Ascending aorta (tissue), 2 donors: ENCODE results near the gene PSMD8. TPM values are rescaled to one million over a fixed set of nuclear protein-coding genes. Genes with fewer than 3 reads are reported as not detected.
A peak's percentile ranks its signal among the peaks of the same experiment; 100 is the strongest.

Experiments
- DNase-seq, 2 donors: peaks; one replicate each; pipeline ENCODE4 v3.0.0-alpha.2; 2019; ENCODE audit warnings: low spot score in 2 of 2
- H3K27ac ChIP-seq, 2 donors: fragments of 200-600 bp; sonication (generic); one replicate each; pipeline ENCODE4 v1.5.1; 2016 to 2017; ENCODE audit warnings: mild to moderate bottlenecking in 1 of 2
- H3K27me3 ChIP-seq: fragments of 200-600 bp; sonication (generic); one replicate; pipeline ENCODE4 v1.5.1; 2017
- H3K36me3 ChIP-seq, 2 donors: fragments of 200-600 bp; sonication (generic); one replicate each; pipeline ENCODE4 v1.5.1; 2016
- H3K4me1 ChIP-seq, 2 donors: fragments of 200-600 bp; sonication (generic); one replicate each; pipeline ENCODE4 v1.5.1; 2016 to 2017; ENCODE audit warnings: mild to moderate bottlenecking in 1 of 2
- H3K4me3 ChIP-seq, 2 donors: fragments of 200-600 bp; sonication (generic); one replicate each; pipeline ENCODE4 v1.5.1; 2016 to 2017; ENCODE audit warnings: mild to moderate bottlenecking in 1 of 2
- H3K9me3 ChIP-seq, 2 donors: fragments of 200-600 bp; sonication (generic); one replicate each; pipeline ENCODE4 v1.5.1; 2016
- CTCF ChIP-seq, 3 experiments: fragments of 200-600 bp in 2 of 3; fragments of 450-650 bp in 1 of 3; sonication (generic) in 2 of 3; IDR thresholded peaks; one replicate each; pipeline ENCODE4 v1.5.1; 2016 to 2019; ENCODE audit warnings: antibody characterized with exemption in 3 of 3, mild to moderate bottlenecking in 1 of 3, moderate library complexity in 1 of 3
- intact Hi-C: fragments of 100-400 bp; cut with DNase I; formaldehyde crosslinking; loops from one replicate; pipeline ENCODE4 v1.15.1; 2023
- total RNA-seq: library from RNA; depleted of rRNA; stranded (reverse); fragments of >200 nt; gene quantifications from one replicate; pipeline ENCODE4 v1.1.0, GENCODE V29; 2016

The PSMD8 gene
- total RNA-seq, 1 donor from 2014 or later = 235 TPM

GRCh38 chr19:38385804-38386257 is 11.5 kb downstream of the PSMD8 start:
- no peaks in the 10 kb centered on the region for H3K27me3 ChIP-seq
- no peak overlapping the region for H3K4me3 ChIP-seq
- H3K9me3 ChIP-seq = no peaks in the 10 kb centered on the region
- peaks cover 38 to 39% of the 10 kb centered on the region in 2 donors for H3K36me3 ChIP-seq
- no peak overlapping the region for H3K27ac ChIP-seq
- DNase-seq = no peak
- H3K4me1 ChIP-seq = peaks cover 6 to 20% of the 10 kb centered on the region in 2 donors
- intact Hi-C loops = loop anchor here (5.0 to 10.0 kb wide), 7 partner anchors 49 to 956 kb away; partner anchors contain the start of genes CATSPERG, EIF3K, MAP4K1 and SAMD4B
- TF ChIP-seq CTCF (IDR thresholded peaks at IDR 0.05) = no peak

DNA sequence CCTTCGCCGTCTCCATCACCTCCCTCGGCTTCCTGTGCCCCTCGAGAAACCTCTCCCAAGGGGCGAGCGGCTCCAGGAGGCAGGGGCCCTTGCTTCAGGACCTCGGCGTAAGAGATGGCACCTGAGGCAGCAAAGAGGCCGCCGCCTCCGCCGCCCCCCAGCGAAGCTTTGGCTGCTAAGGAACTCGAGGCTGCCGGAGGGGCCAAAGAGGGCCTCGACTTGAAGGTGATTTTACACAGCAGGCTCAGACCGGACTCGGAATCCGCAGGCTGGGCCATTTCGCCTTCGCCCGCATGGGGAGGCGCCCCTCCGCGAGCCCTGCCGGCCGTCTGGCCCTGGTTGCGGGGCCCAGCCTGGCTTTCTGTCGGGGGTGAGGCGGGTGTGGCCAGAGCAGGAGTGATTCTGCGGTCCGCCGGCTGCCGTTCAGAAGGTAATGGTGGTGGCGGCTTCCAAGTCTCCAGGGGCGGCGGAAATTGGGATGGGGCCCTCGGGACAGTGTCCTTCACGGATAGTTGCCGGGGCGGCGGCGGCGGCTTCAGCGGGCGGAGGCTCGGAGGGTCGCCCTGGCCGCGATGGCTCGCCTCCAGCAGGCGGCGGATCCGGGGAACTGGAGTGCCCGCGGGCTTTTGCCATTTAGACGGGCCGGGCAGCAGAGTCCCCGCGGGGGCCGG is 12.1 kb downstream of the PSMD8 start:
- H3K27ac ChIP-seq = no peak overlapping the region
- H3K9me3 ChIP-seq = no peaks in the 10 kb centered on the region
- H3K27me3 ChIP-seq = no peaks in the 10 kb centered on the region
- intact Hi-C loops = loop anchor here (5.0 to 10.0 kb wide), 7 partner anchors 49 to 956 kb away; partner anchors contain the start of genes CATSPERG, EIF3K, MAP4K1 and SAMD4B
- DNase-seq = no peak
- TF ChIP-seq CTCF (IDR thresholded peaks at IDR 0.05) = no peak
- H3K36me3 ChIP-seq = peaks cover 32 to 33% of the 10 kb centered on the region in 2 donors
- peak overlapping the region in 1 of 2 donors; percentile 94 for H3K4me3 ChIP-seq
- peaks cover 6 to 20% of the 10 kb centered on the region in 2 donors for H3K4me1 ChIP-seq

DNA sequence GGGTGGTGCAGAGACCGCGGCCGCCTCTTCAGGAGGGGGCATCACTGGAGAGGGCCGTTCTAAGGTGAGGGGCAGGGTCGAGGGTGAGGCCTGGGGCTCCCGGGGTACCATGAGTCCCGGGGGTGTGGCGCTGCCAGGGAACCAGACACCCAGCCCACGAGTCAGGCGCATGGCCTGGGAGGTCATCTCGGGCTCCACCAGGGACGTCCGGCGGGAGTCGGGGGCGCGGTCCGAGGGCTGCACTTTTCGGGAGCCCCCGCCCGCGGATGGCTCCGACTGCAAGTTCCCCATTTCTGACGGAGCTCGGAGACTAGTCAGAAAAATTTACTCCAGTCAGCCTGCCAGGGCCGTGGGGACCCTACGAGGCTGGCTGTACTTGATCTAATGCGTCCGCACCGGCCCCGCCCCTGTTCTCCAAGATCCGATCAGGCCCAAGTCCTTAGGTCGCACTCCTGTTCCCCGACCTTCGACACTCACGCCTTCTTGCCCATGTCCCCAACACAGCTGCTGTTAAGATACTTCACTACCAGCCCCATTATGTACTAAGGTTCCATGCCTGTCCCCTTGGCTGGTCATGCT is 12.7 kb downstream of the PSMD8 start:
- TF ChIP-seq CTCF (IDR thresholded peaks at IDR 0.05) = no peak
- intact Hi-C loops = loop anchor here (1.0 to 10.0 kb wide), 8 partner anchors 13 to 955 kb away; partner anchors contain the start of genes CATSPERG, EIF3K, MAP4K1 and PSMD8
- Histone ChIP-seq H3K27ac (peak overlapping the region; percentile 91 to 97), H3K27me3 (no peaks in the 10 kb centered on the region), H3K9me3 (no peaks in the 10 kb centered on the region), H3K4me1 (peaks cover 6 to 20% of the 10 kb centered on the region in 2 donors), H3K36me3 (peaks cover 26 to 29% of the 10 kb centered on the region in 2 donors), H3K4me3 (peak overlapping the region; percentile 58 to 94)
- no peak for DNase-seq

- peak; percentile 75 to 95 for DNase-seq
- peak within 1 kb of the TSS; percentile 91 to 97 for H3K27ac ChIP-seq
- intact Hi-C loops = loop anchor here (1.0 to 10.0 kb wide), 9 partner anchors 13 to 955 kb away; partner anchors contain the start of genes CATSPERG, EIF3K, FAM98C and MAP4K1
- peak within 1 kb of the TSS; percentile 58 to 94 for H3K4me3 ChIP-seq
- no peak for TF ChIP-seq CTCF (IDR thresholded peaks at IDR 0.05)
- H3K27me3 ChIP-seq = no peaks in the 10 kb centered on the region
- H3K4me1 ChIP-seq = peaks cover 6 to 20% of the 10 kb centered on the region in 2 donors
- H3K9me3 ChIP-seq = no peaks in the 10 kb centered on the region
- H3K36me3 ChIP-seq = peaks cover 19 to 28% of the 10 kb centered on the region in 2 donors
Measured at GRCh38 chr19:38387550-38388348, 13.4 kb downstream of the PSMD8 start, which contains the start of gene GGN. GGN (minus strand) TSS chr19:38388034; CDS start chr19:38387261, 773 bp downstream.
